Measurements from ENCODE around the gene WDR37. TPM values are rescaled to one million over a fixed set of nuclear protein-coding genes. Genes with fewer than 3 reads are reported as not detected.

WDR37 gene
- total RNA-seq, 1 donor from 2014 or later: 10.9 TPM

GRCh38 chr10:1010703-1011102, 45.5 kb upstream of the WDR37 start:
- Mint-ChIP-seq H3K27me3 (ENCODE audit: low read depth) (no peaks in the 10 kb centered on the region), H3K9me3 (ENCODE audit: low read depth) (no peaks in the 10 kb centered on the region), H3K4me1 (ENCODE audit: low read depth) (no peaks in the 10 kb centered on the region), H3K4me3 (ENCODE audit: unreplicated experiment) (no peak overlapping the region), H3K27ac (ENCODE audit: unreplicated experiment) (no peak overlapping the region), H3K36me3 (ENCODE audit: low read depth) (peaks cover 60% of the 10 kb centered on the region)
- TF ChIP-seq CTCF (IDR thresholded peaks at IDR 0.05): no peak
- DNase-seq (ENCODE audit: low spot score): no peak

DNA sequence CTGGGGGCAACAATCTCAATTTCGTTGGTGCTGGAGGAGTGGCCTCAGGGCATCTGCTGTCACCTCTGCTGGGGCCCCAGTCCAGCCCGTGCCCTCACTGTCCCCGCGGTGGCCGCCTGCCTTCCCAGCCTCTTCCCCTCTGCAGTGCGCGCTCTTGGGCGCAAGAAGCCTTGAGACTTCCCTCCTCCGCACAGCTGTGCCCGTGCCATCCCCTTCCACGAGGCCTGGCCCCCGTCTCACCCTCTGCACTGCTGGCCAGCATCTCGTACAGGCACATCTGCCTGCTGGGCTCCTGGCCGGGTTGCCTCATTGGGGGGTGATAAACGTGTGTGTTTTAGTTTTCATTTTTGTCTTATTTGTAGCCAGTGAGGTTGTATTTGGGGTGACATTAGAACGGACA, 44.5 kb upstream of the WDR37 start:
- no peaks in the 10 kb centered on the region for H3K9me3 Mint-ChIP-seq (ENCODE audit: low read depth)
- H3K27me3 Mint-ChIP-seq (ENCODE audit: low read depth): no peaks in the 10 kb centered on the region
- TF ChIP-seq CTCF (IDR thresholded peaks at IDR 0.05): no peak
- peaks cover 58% of the 10 kb centered on the region for H3K36me3 Mint-ChIP-seq (ENCODE audit: low read depth)
- no peak overlapping the region for H3K4me3 Mint-ChIP-seq (ENCODE audit: unreplicated experiment)
- no peaks in the 10 kb centered on the region for H3K4me1 Mint-ChIP-seq (ENCODE audit: low read depth)
- H3K27ac Mint-ChIP-seq (ENCODE audit: unreplicated experiment): no peak overlapping the region
- DNase-seq (ENCODE audit: low spot score): no peak

- TF ChIP-seq CTCF (IDR thresholded peaks at IDR 0.05): no peak
- no peaks in the 10 kb centered on the region for H3K4me1 Mint-ChIP-seq (ENCODE audit: low read depth)
- peaks cover 68% of the 10 kb centered on the region for H3K36me3 Mint-ChIP-seq (ENCODE audit: low read depth)
- H3K27ac Mint-ChIP-seq (ENCODE audit: unreplicated experiment): no peak overlapping the region
- no peak overlapping the region for H3K4me3 Mint-ChIP-seq (ENCODE audit: unreplicated experiment)
- H3K9me3 Mint-ChIP-seq (ENCODE audit: low read depth): no peaks in the 10 kb centered on the region
- no peak for DNase-seq (ENCODE audit: low spot score)
- no peaks in the 10 kb centered on the region for H3K27me3 Mint-ChIP-seq (ENCODE audit: low read depth)
These were observed 40.5 kb upstream of the WDR37 start for GRCh38 chr10:1015688-1016087.

DNA sequence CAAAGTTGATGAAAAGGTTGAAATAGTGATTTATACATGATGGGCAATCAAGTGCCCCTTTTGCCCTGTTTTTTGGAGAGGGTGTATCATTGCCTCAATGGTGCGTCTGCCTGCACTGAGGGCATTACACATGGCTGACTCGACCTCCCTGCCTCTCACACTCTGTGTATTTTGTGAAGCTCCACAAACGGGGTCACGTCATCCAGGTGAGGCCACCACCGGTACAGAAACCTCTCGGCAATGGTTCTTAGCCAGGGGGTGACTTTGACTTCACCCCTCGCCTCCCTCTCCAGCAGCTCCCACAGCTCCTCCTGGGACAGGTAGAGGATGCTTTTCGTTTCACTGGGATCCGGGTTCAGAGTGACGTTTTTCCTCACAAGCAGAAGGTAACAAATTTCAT, 36.8 kb upstream of the WDR37 start:
- H3K36me3 Mint-ChIP-seq (ENCODE audit: low read depth): peaks cover 42% of the 10 kb centered on the region

DNA sequence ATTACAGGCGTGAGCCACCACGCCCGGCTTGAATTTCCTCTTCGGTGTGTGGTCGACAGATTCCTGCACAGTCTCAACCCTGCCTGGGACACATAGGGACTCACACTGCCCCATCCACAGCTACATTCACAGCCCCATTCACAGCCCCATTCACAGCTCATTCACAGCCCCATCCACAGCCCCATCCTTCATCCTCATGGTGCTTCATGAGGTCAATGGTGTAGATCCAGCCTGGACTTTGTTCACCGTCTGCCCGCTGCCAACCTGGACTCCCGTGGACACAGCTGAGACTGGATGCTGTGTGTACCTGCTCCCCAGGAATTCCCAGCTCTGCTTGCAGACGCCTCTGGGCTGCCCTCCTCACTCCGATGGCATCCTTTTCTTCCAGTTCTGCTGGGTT, 35.7 kb upstream of the WDR37 start:
- Mint-ChIP-seq H3K36me3 (ENCODE audit: low read depth) (peaks cover 38% of the 10 kb centered on the region), H3K27ac (ENCODE audit: unreplicated experiment) (no peak overlapping the region), H3K27me3 (ENCODE audit: low read depth) (no peaks in the 10 kb centered on the region), H3K4me3 (ENCODE audit: unreplicated experiment) (no peak overlapping the region), H3K9me3 (ENCODE audit: low read depth) (no peaks in the 10 kb centered on the region), H3K4me1 (ENCODE audit: low read depth) (no peaks in the 10 kb centered on the region)
- no peak for TF ChIP-seq CTCF (IDR thresholded peaks at IDR 0.05)
- DNase-seq (ENCODE audit: low spot score): no peak

More for the DNA sequence above, 36.8 kb upstream of the WDR37 start:
- no peaks in the 10 kb centered on the region for H3K9me3 Mint-ChIP-seq (ENCODE audit: low read depth)
- no peak for TF ChIP-seq CTCF (IDR thresholded peaks at IDR 0.05)
- H3K4me3 Mint-ChIP-seq (ENCODE audit: unreplicated experiment): no peak overlapping the region
- no peak for DNase-seq (ENCODE audit: low spot score)
- no peak overlapping the region for H3K27ac Mint-ChIP-seq (ENCODE audit: unreplicated experiment)
- no peaks in the 10 kb centered on the region for H3K27me3 Mint-ChIP-seq (ENCODE audit: low read depth)
- H3K4me1 Mint-ChIP-seq (ENCODE audit: low read depth): no peaks in the 10 kb centered on the region
